VCaP (cell line): ENCODE data around the gene NAALADL2.
A peak's percentile ranks its signal among the peaks of the same experiment; 100 is the strongest.
"Not testable (repeated sequence)": the region's sequence is repeated elsewhere in the genome, so short reads cannot be mapped to it uniquely, and the experiment has no call there.

ENCODE experiments used
- H3K27ac ChIP-seq: fragments of 450-650 bp; 2 replicates; pipeline ENCODE4 v1.5.1; 2017
- CTCF ChIP-seq: fragments of 450-650 bp; conservative IDR thresholded peaks from 2 replicates; pipeline ENCODE4 v1.5.1; 2017; ENCODE audit warnings: mild to moderate bottlenecking, moderate library complexity

The NAALADL2 gene

GRCh38 chr3:175270198-175270837 lies 411.2 kb downstream of the NAALADL2 start:
- no peak for TF ChIP-seq CTCF
- no peak overlapping the region for H3K27ac ChIP-seq

GRCh38 chr3:175270866-175271265 lies 411.7 kb downstream of the NAALADL2 start:
- H3K27ac ChIP-seq, result no peak overlapping the region
- no peak for TF ChIP-seq CTCF

GRCh38 chr3:175271465-175271864 lies 412.3 kb downstream of the NAALADL2 start:
- H3K27ac ChIP-seq, result not testable (repeated sequence)

GRCh38 chr3:175272392-175272791 lies 413.3 kb downstream of the NAALADL2 start:
- TF ChIP-seq CTCF, result no peak
- H3K27ac ChIP-seq, result no peak overlapping the region

- H3K27ac ChIP-seq, result no peak overlapping the region
Observed at GRCh38 chr3:175273573-175273972, 414.4 kb downstream of the NAALADL2 start.

GRCh38 chr3:175274056-175274455 lies 414.9 kb downstream of the NAALADL2 start:
- no peak for TF ChIP-seq CTCF
- H3K27ac ChIP-seq, result no peak overlapping the region

More at GRCh38 chr3:175273573-175273972, 414.4 kb downstream of the NAALADL2 start:
- no peak for TF ChIP-seq CTCF

- no peak overlapping the region for H3K27ac ChIP-seq
- TF ChIP-seq CTCF, result no peak
Observed at GRCh38 chr3:175274474-175275218, 415.5 kb downstream of the NAALADL2 start.

- peak overlapping the region; percentile 62 for H3K27ac ChIP-seq
Observed at GRCh38 chr3:175278680-175279079, 419.5 kb downstream of the NAALADL2 start.

More at GRCh38 chr3:175278680-175279079, 419.5 kb downstream of the NAALADL2 start:
- TF ChIP-seq CTCF, result no peak
